Erythroblast (primary cell): ENCODE measurements around the gene NUDT13.

Experiments
- GATA1 ChIP-seq: IDR thresholded peaks from 2 replicates; pipeline ENCODE4 v1.6.1; 2011; ENCODE audit warnings: low read depth, mild to moderate bottlenecking, control low read depth, low read length, moderate library complexity
- POLR2A ChIP-seq: IDR thresholded peaks from 2 replicates; pipeline ENCODE4 v1.6.1; 2011; ENCODE audit warnings: mild to moderate bottlenecking, low read length

DNA sequence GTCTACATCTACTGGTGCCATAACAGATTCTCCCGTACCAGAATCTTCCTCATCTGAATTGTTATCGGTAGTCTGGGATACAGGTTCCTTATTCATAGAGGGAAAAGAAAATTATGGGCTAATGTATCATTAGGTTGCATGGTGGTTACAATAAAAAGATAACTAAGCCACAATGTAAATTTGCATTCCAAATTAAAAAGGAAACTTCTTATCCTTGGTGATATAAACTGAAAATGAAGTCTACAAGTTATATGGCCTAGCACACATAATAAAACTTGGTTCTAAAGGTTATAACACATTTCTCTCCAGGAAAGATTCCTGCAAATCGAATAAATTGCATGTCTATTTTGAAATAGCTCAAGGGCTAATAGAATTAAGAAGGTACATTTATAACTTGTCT lies 24.5 kb downstream of the NUDT13 start:
- TF ChIP-seq POLR2A = no peak
- TF ChIP-seq GATA1 = no peak
